ENCODE data around the gene ITCH. TPM values are rescaled to one million over a fixed set of nuclear protein-coding genes. Genes with fewer than 3 reads are reported as not detected.
"Not testable (repeated sequence)": the region's sequence is repeated elsewhere in the genome, so short reads cannot be mapped to it uniquely, and the experiment has no call there.

The ITCH gene
- total RNA-seq, 2 donors from 2014 or later, result 35.6 to 40.2 TPM

- H3K4me3 ChIP-seq, result no peak overlapping the region
- no peak for DNase-seq (ENCODE audit: low spot score)
Measured at GRCh38 chr20:34468951-34469350, 105.9 kb downstream of the ITCH start.

GRCh38 chr20:34472246-34472925 lies 109.3 kb downstream of the ITCH start:
- peaks cover 0 to 13% of the 10 kb centered on the region in 2 donors for H3K4me1 ChIP-seq
- H3K36me3 ChIP-seq, result peaks cover 16% of the 10 kb centered on the region
- H3K27me3 ChIP-seq, result no peaks in the 10 kb centered on the region
- no peak for TF ChIP-seq CTCF (IDR thresholded peaks at IDR 0.05)
- no peak for DNase-seq (ENCODE audit: low spot score)
- H3K4me3 ChIP-seq, result no peak overlapping the region
- H3K27ac ChIP-seq, result peak overlapping the region; percentile 23 to 49
- H3K9me3 ChIP-seq, result no peaks in the 10 kb centered on the region

More at GRCh38 chr20:34468951-34469350, 105.9 kb downstream of the ITCH start:
- no peaks in the 10 kb centered on the region for H3K27me3 ChIP-seq
- H3K4me1 ChIP-seq, result peaks cover 0 to 13% of the 10 kb centered on the region in 2 donors
- H3K36me3 ChIP-seq, result peaks cover 18% of the 10 kb centered on the region
- H3K27ac ChIP-seq, result no peak overlapping the region
- no peaks in the 10 kb centered on the region for H3K9me3 ChIP-seq
- TF ChIP-seq CTCF (IDR thresholded peaks at IDR 0.05), result no peak

- Histone ChIP-seq H3K4me3 (no peak overlapping the region), H3K9me3 (no peaks in the 10 kb centered on the region), H3K27me3 (no peaks in the 10 kb centered on the region), H3K36me3 (peaks cover 25% of the 10 kb centered on the region), H3K27ac (peak overlapping the region; percentile 23 to 49), H3K4me1 (peaks cover 0 to 13% of the 10 kb centered on the region in 2 donors)
- TF ChIP-seq CTCF (IDR thresholded peaks at IDR 0.05), result peak; percentile 19 to 63
- no peak for DNase-seq (ENCODE audit: low spot score)
Measured at GRCh38 chr20:34473262-34473883, 110.3 kb downstream of the ITCH start.

- Histone ChIP-seq H3K9me3 (no peaks in the 10 kb centered on the region), H3K4me3 (no peak overlapping the region), H3K4me1 (peaks cover 0 to 13% of the 10 kb centered on the region in 2 donors), H3K36me3 (peaks cover 34% of the 10 kb centered on the region), H3K27me3 (no peaks in the 10 kb centered on the region), H3K27ac (no peak overlapping the region)
- no peak for DNase-seq (ENCODE audit: low spot score)
- TF ChIP-seq CTCF (IDR thresholded peaks at IDR 0.05), result peak; percentile 55 to 74
Measured at GRCh38 chr20:34475979-34476736, 113.1 kb downstream of the ITCH start.

- H3K27ac ChIP-seq, result no peak overlapping the region
- no peak for TF ChIP-seq CTCF (IDR thresholded peaks at IDR 0.05)
- no peak for DNase-seq (ENCODE audit: low spot score)
- peaks cover 55% of the 10 kb centered on the region for H3K36me3 ChIP-seq
- no peaks in the 10 kb centered on the region for H3K4me1 ChIP-seq
- no peak overlapping the region for H3K4me3 ChIP-seq
- H3K9me3 ChIP-seq, result no peaks in the 10 kb centered on the region
- no peaks in the 10 kb centered on the region for H3K27me3 ChIP-seq
Measured at GRCh38 chr20:34479627-34480026, 116.6 kb downstream of the ITCH start.

- DNase-seq (ENCODE audit: low spot score); H3K9me3 ChIP-seq; H3K27me3 ChIP-seq; H3K27ac ChIP-seq; H3K4me1 ChIP-seq; H3K4me3 ChIP-seq: not testable (repeated sequence)
- peaks cover 61% of the 10 kb centered on the region for H3K36me3 ChIP-seq
Measured at GRCh38 chr20:34482154-34482553, 119.1 kb downstream of the ITCH start.

- H3K4me1 ChIP-seq; DNase-seq (ENCODE audit: low spot score); H3K9me3 ChIP-seq; H3K27ac ChIP-seq; H3K27me3 ChIP-seq; H3K4me3 ChIP-seq: not testable (repeated sequence)
- H3K36me3 ChIP-seq, result peaks cover 61% of the 10 kb centered on the region
Measured at GRCh38 chr20:34483585-34484220, 120.6 kb downstream of the ITCH start.
